ENCODE measurements around the gene RREB1. TPM values are rescaled to one million over a fixed set of nuclear protein-coding genes. Genes with fewer than 3 reads are reported as not detected.

The RREB1 gene
- total RNA-seq, 5 donors from 2014 or later (not counting 1 experiment from before 2014, with no cell fraction given), result 38.1 to 50.1 (median 39.6) TPM

- Histone ChIP-seq H3K9me3 (no peaks in the 10 kb centered on the region), H3K4me1 (ENCODE audit: control insufficient read depth in 1 of 2, extremely low read depth in 1 of 2, insufficient read depth in 2 of 2, low read length in 2 of 2) (no peaks in the 10 kb centered on the region), H3K4me3 (ENCODE audit: control insufficient read depth in 1 of 2, extremely low read depth in 1 of 2, low read length in 1 of 2) (no peak overlapping the region), H3K27ac (ENCODE audit: low read length) (no peak overlapping the region), H3K36me3 (ENCODE audit: control insufficient read depth in 2 of 2, extremely low read depth in 1 of 2, insufficient read depth in 1 of 2, low read length in 1 of 2) (peaks cover 15 to 69% of the 10 kb centered on the region in 2 donors), H3K27me3 (replicated peaks in 1 of 2; ENCODE audit: control insufficient read depth in 2 of 2, extremely low read depth in 1 of 2, insufficient read depth in 2 of 2, low read length in 1 of 2) (no peaks in the 10 kb centered on the region)
- POLR2A ChIA-PET, result no interaction called here
- H3K36me3 Mint-ChIP-seq, result peaks cover 56% of the 10 kb centered on the region
- DNase-seq, result no peak
- no peaks in the 10 kb centered on the region for H3K4me1 Mint-ChIP-seq
- CTCF ChIA-PET, result no interaction called here
- no peaks in the 10 kb centered on the region for H3K9me3 Mint-ChIP-seq
- H3K27ac Mint-ChIP-seq, result no peak overlapping the region
- H3K27me3 Mint-ChIP-seq, result no peaks in the 10 kb centered on the region
- H3K4me3 Mint-ChIP-seq, result no peak overlapping the region
- WGBS (ENCODE audit: insufficient coverage), result 98% methylated on average over 11 of the region's 17 CpGs
- ATAC-seq (replicated peaks in 1 of 4), result no peak
These were observed 109.3 kb downstream of the RREB1 start for GRCh38 chr6:7216941-7217621.

DNA sequence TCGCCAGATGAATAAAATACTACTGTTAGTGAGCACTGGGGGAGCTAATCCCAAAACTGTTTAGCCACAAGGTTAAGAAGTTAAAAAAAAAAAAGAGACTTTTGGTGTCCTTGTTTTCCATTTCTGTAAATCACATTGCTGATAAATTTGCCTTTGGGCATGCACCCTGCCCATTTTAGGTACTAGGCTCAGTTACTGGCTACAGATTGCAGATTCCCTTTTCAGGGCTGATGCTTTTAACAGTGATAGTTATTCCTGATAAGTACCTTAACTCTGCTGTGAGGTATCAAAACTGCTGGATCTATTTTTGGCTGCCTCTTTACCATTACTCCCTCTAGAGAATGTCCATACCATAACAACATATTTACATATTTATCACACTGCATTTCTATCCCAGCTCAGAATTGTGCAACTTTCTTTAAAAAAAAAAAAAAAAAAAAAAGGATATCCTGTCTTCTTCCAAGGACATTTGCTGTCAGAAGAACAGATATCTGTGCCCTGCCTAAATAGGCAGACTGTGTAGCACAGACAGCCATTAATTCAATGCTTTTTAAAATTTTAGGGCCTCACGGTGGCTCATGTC lies 110.7 kb downstream of the RREB1 start:
- Histone ChIP-seq H3K36me3 (ENCODE audit: control insufficient read depth in 2 of 2, extremely low read depth in 1 of 2, insufficient read depth in 1 of 2, low read length in 1 of 2) (peaks cover 17 to 65% of the 10 kb centered on the region in 2 donors), H3K9me3 (no peaks in the 10 kb centered on the region), H3K27ac (ENCODE audit: low read length) (no peak overlapping the region), H3K4me3 (ENCODE audit: control insufficient read depth in 1 of 2, extremely low read depth in 1 of 2, low read length in 1 of 2) (no peak overlapping the region), H3K4me1 (ENCODE audit: control insufficient read depth in 1 of 2, extremely low read depth in 1 of 2, insufficient read depth in 2 of 2, low read length in 2 of 2) (no peaks in the 10 kb centered on the region), H3K27me3 (replicated peaks in 1 of 2; ENCODE audit: control insufficient read depth in 2 of 2, extremely low read depth in 1 of 2, insufficient read depth in 2 of 2, low read length in 1 of 2) (no peaks in the 10 kb centered on the region)
- ATAC-seq (replicated peaks in 1 of 4) (no peak), DNase-seq (no peak)
- no peaks in the 10 kb centered on the region for H3K9me3 Mint-ChIP-seq
- WGBS (ENCODE audit: insufficient coverage), result no CpG with 5 or more reads among the region's 2 CpGs
- ChIA-PET CTCF (interaction anchor here (0.6 kb wide), 6 partner anchors 14 to 301 kb away, joined by 4 to 7 read pairs (median 6); no protein-coding TSS in a partner anchor), POLR2A (interaction anchor here (0.6 kb wide), 3 partner anchors 11 to 416 kb away, joined by 3 to 12 read pairs (median 5); no protein-coding TSS in a partner anchor)
- no peaks in the 10 kb centered on the region for H3K4me1 Mint-ChIP-seq
- H3K27me3 Mint-ChIP-seq, result no peaks in the 10 kb centered on the region
- no peak overlapping the region for H3K4me3 Mint-ChIP-seq
- peak overlapping the region in 1 of 2 donors; percentile 34 for H3K27ac Mint-ChIP-seq
- H3K36me3 Mint-ChIP-seq, result peaks cover 51% of the 10 kb centered on the region

DNA sequence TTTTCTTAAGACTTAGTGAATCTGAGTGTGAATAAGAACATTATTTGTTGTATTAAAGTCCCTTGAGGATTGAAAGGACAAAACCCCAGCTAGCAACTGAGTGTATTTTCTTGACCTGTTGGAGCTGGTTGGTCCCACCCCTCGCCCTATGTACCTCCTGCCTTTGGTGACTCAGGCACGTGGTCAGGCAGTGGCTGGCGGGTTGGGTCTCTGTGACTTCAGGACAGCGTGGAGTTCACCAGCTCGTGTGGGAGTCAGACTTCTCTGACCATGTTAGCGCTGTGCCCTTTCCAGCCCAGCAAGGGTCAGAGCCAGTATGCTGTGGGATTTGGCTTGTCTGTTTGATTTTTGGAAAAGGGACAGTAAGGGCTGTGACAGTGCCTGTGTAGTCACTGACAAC lies 111.5 kb downstream of the RREB1 start:
- Histone ChIP-seq H3K27ac (ENCODE audit: low read length) (no peak overlapping the region), H3K27me3 (replicated peaks in 1 of 2; ENCODE audit: control insufficient read depth in 2 of 2, extremely low read depth in 1 of 2, insufficient read depth in 2 of 2, low read length in 1 of 2) (no peaks in the 10 kb centered on the region), H3K4me1 (ENCODE audit: control insufficient read depth in 1 of 2, extremely low read depth in 1 of 2, insufficient read depth in 2 of 2, low read length in 2 of 2) (no peaks in the 10 kb centered on the region), H3K36me3 (ENCODE audit: control insufficient read depth in 2 of 2, extremely low read depth in 1 of 2, insufficient read depth in 1 of 2, low read length in 1 of 2) (peaks cover 17 to 59% of the 10 kb centered on the region in 2 donors), H3K9me3 (no peaks in the 10 kb centered on the region), H3K4me3 (ENCODE audit: control insufficient read depth in 1 of 2, extremely low read depth in 1 of 2, low read length in 1 of 2) (no peak overlapping the region)
- Mint-ChIP-seq H3K27me3 (no peaks in the 10 kb centered on the region), H3K27ac (no peak overlapping the region), H3K9me3 (no peaks in the 10 kb centered on the region), H3K36me3 (peaks cover 48% of the 10 kb centered on the region), H3K4me3 (no peak overlapping the region), H3K4me1 (peaks cover 0 to under 1% (median 0%) of the 10 kb centered on the region in 3 donors)
- DNase-seq, result no peak
- ChIA-PET CTCF (no interaction called here), POLR2A (interaction anchor here in 1 of 2 donors (0.6 kb wide), 1 partner anchor 79 kb away, joined by 5 read pairs; no protein-coding TSS in a partner anchor)
- no peak for ATAC-seq (replicated peaks in 1 of 4)
- 76% methylated on average over 6 of the region's 6 CpGs for WGBS (ENCODE audit: insufficient coverage)

DNA sequence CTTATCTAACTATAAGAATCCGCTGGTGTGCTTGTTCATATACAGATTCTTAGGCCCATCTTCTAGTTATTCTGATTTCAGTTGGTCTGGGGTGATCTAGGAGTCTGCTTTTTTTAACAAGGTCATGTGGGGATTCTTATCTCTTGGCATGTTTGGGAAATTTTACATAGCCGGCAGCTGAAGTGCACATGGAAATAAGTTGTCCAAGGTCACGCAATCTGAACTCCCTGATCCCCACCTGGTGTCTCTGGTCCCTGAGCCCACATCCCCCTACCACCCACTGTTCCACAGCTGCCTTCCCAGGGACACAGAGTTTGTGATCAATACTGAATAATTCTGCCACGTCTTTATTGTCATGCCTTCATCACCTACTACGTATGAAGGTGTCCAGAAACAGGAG lies 114.4 kb downstream of the RREB1 start:
- Mint-ChIP-seq H3K27ac (no peak overlapping the region), H3K9me3 (no peaks in the 10 kb centered on the region), H3K4me3 (no peak overlapping the region), H3K4me1 (peaks cover 0 to 7% (median 0%) of the 10 kb centered on the region in 3 donors), H3K36me3 (peaks cover 47% of the 10 kb centered on the region), H3K27me3 (no peaks in the 10 kb centered on the region)
- H3K27me3 ChIP-seq (replicated peaks in 1 of 2; ENCODE audit: control insufficient read depth in 2 of 2, extremely low read depth in 1 of 2, insufficient read depth in 2 of 2, low read length in 1 of 2), result no peaks in the 10 kb centered on the region
- no peaks in the 10 kb centered on the region for H3K9me3 ChIP-seq
- H3K4me1 ChIP-seq (ENCODE audit: control insufficient read depth in 1 of 2, extremely low read depth in 1 of 2, insufficient read depth in 2 of 2, low read length in 2 of 2), result no peaks in the 10 kb centered on the region
- POLR2A ChIA-PET, result no interaction called here
- no peak overlapping the region for H3K4me3 ChIP-seq (ENCODE audit: control insufficient read depth in 1 of 2, extremely low read depth in 1 of 2, low read length in 1 of 2)
- H3K27ac ChIP-seq (ENCODE audit: low read length), result no peak overlapping the region
- WGBS (ENCODE audit: insufficient coverage), result no CpG with 5 or more reads among the region's 5 CpGs
- ATAC-seq (replicated peaks in 1 of 4) (no peak), DNase-seq (no peak)
- CTCF ChIA-PET, result no interaction called here
- peaks cover 10 to 58% of the 10 kb centered on the region in 2 donors for H3K36me3 ChIP-seq (ENCODE audit: control insufficient read depth in 2 of 2, extremely low read depth in 1 of 2, insufficient read depth in 1 of 2, low read length in 1 of 2)

DNA sequence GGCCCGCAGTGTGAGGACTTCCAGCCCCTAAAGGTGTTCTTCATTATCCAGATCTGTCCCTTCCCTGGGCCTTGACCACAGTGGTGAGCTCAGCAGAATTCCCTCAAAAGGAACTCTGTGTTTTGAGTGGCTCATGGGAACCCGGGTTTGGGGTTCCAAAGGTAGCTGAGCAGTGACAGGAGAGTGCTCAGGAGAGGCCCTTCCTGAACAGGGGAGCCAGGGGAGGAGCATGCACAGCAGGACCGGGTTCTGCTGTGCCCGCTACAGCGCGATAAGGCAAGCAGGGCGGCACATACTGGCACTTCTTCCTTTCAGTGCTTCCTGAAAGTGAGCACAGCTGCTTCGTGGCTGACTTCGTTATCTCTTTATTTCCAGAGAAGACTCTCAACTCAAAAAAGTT lies 117.0 kb downstream of the RREB1 start:
- ATAC-seq (replicated peaks in 1 of 4) (no peak), DNase-seq (no peak)
- Mint-ChIP-seq H3K4me3 (no peak overlapping the region), H3K36me3 (peaks cover 59% of the 10 kb centered on the region), H3K27me3 (no peaks in the 10 kb centered on the region), H3K27ac (peak overlapping the region; percentile 39 to 49), H3K4me1 (peaks cover 0 to 7% (median 0%) of the 10 kb centered on the region in 3 donors), H3K9me3 (no peaks in the 10 kb centered on the region)
- ChIA-PET POLR2A (no interaction called here), CTCF (no interaction called here)
- H3K4me1 ChIP-seq (ENCODE audit: control insufficient read depth in 1 of 2, extremely low read depth in 1 of 2, insufficient read depth in 2 of 2, low read length in 2 of 2), result no peaks in the 10 kb centered on the region
- H3K27me3 ChIP-seq (replicated peaks in 1 of 2; ENCODE audit: control insufficient read depth in 2 of 2, extremely low read depth in 1 of 2, insufficient read depth in 2 of 2, low read length in 1 of 2), result no peaks in the 10 kb centered on the region
- no peaks in the 10 kb centered on the region for H3K9me3 ChIP-seq
- no peak overlapping the region for H3K4me3 ChIP-seq (ENCODE audit: control insufficient read depth in 1 of 2, extremely low read depth in 1 of 2, low read length in 1 of 2)
- 65% methylated on average over 6 of the region's 9 CpGs for WGBS (ENCODE audit: insufficient coverage)
- H3K36me3 ChIP-seq (ENCODE audit: control insufficient read depth in 2 of 2, extremely low read depth in 1 of 2, insufficient read depth in 1 of 2, low read length in 1 of 2), result peaks cover 16 to 62% of the 10 kb centered on the region in 2 donors
- no peak overlapping the region for H3K27ac ChIP-seq (ENCODE audit: low read length)

GRCh38 chr6:7228662-7229375 lies 121.1 kb downstream of the RREB1 start:
- Histone ChIP-seq H3K4me1 (ENCODE audit: control insufficient read depth in 1 of 2, extremely low read depth in 1 of 2, insufficient read depth in 2 of 2, low read length in 2 of 2) (peaks cover 0 to 8% of the 10 kb centered on the region in 2 experiments), H3K27me3 (replicated peaks in 1 of 2; ENCODE audit: control insufficient read depth in 2 of 2, extremely low read depth in 1 of 2, insufficient read depth in 2 of 2, low read length in 1 of 2) (no peaks in the 10 kb centered on the region), H3K9me3 (no peaks in the 10 kb centered on the region), H3K36me3 (ENCODE audit: control insufficient read depth in 2 of 2, extremely low read depth in 1 of 2, insufficient read depth in 1 of 2, low read length in 1 of 2) (peaks cover 27 to 77% of the 10 kb centered on the region in 2 donors), H3K27ac (ENCODE audit: low read length) (no peak overlapping the region), H3K4me3 (ENCODE audit: control insufficient read depth in 1 of 2, extremely low read depth in 1 of 2, low read length in 1 of 2) (no peak overlapping the region)
- H3K4me3 Mint-ChIP-seq, result no peak overlapping the region
- H3K9me3 Mint-ChIP-seq, result no peaks in the 10 kb centered on the region
- WGBS (ENCODE audit: insufficient coverage), result 99% methylated on average over 19 of the region's 21 CpGs
- DNase-seq (no peak), ATAC-seq (replicated peaks in 1 of 4) (no peak)
- POLR2A ChIA-PET, result no interaction called here
- H3K27ac Mint-ChIP-seq, result no peak overlapping the region
- CTCF ChIA-PET, result interaction anchor here (0.6 to 0.7 kb wide), 2 partner anchors 538 to 552 kb away, joined by 3 read pairs; no protein-coding TSS in a partner anchor
- H3K27me3 Mint-ChIP-seq, result no peaks in the 10 kb centered on the region
- peaks cover 9 to 18% (median 11%) of the 10 kb centered on the region in 3 donors for H3K4me1 Mint-ChIP-seq
- H3K36me3 Mint-ChIP-seq, result peaks cover 60% of the 10 kb centered on the region

Data from T-cell (primary cell).